ENCODE measurements around the gene GREB1L. TPM values are rescaled to one million over a fixed set of nuclear protein-coding genes. Genes with fewer than 3 reads are reported as not detected.

The GREB1L gene
- total and polyA plus RNA-seq, 2 donors from 2014 or later = 0.79 TPM; not detected in 1

DNA sequence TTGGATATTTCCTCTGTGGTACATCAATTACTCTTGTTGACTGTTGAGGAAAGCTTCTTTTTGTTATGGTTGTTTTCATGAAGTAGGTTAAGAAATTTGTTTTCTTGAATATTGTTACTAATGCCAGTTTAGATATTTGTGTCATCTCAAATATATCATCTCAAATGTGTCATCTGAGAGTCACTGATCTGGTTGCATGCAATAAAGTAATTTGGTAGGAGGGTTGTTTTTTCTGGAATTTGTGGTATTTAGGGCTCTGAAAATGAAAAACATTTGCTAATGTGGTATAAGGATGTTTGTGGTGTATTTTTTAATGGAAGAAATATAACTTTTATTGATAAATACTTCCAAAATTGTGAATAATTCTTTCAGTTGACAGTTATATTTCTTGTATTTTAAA is 117.7 kb downstream of the GREB1L start:
- H3K36me3 ChIP-seq (ENCODE audit: control insufficient read depth in 2 of 3, insufficient read depth in 3 of 3, low read length in 3 of 3) = no peaks in the 10 kb centered on the region
- FAIRE-seq (no peak), DNase-seq (no peak)
- H3K27me3 ChIP-seq (ENCODE audit: control insufficient read depth, insufficient read depth, low read length) = no peaks in the 10 kb centered on the region
- intact Hi-C loops (cut with DNase I) = no loop called here
- no peaks in the 10 kb centered on the region for H3K9me3 ChIP-seq (ENCODE audit: control insufficient read depth in 2 of 3, insufficient read depth in 1 of 3, low read length in 3 of 3)
- no peak overlapping the region for H3K27ac ChIP-seq (ENCODE audit: low read depth in 2 of 2, low read length in 2 of 2)
- H3K9ac ChIP-seq (ENCODE audit: low read length in 3 of 3) = no peak overlapping the region
- TF ChIP-seq, protein P1, sequence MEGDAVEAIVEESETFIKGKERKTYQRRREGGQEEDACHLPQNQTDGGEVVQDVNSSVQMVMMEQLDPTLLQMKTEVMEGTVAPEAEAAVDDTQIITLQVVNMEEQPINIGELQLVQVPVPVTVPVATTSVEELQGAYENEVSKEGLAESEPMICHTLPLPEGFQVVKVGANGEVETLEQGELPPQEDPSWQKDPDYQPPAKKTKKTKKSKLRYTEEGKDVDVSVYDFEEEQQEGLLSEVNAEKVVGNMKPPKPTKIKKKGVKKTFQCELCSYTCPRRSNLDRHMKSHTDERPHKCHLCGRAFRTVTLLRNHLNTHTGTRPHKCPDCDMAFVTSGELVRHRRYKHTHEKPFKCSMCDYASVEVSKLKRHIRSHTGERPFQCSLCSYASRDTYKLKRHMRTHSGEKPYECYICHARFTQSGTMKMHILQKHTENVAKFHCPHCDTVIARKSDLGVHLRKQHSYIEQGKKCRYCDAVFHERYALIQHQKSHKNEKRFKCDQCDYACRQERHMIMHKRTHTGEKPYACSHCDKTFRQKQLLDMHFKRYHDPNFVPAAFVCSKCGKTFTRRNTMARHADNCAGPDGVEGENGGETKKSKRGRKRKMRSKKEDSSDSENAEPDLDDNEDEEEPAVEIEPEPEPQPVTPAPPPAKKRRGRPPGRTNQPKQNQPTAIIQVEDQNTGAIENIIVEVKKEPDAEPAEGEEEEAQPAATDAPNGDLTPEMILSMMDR (IDR thresholded peaks at IDR 0.05; ENCODE audit: borderline replicate concordance, extremely low read depth, insufficient read depth) = no peak
- H3K4me3 ChIP-seq (ENCODE audit: low read length in 3 of 3) = no peak overlapping the region
- H3K4me1 ChIP-seq (ENCODE audit: control insufficient read depth in 2 of 3, insufficient read depth in 2 of 3, low read depth in 1 of 3, low read length in 3 of 3) = no peaks in the 10 kb centered on the region

DNA sequence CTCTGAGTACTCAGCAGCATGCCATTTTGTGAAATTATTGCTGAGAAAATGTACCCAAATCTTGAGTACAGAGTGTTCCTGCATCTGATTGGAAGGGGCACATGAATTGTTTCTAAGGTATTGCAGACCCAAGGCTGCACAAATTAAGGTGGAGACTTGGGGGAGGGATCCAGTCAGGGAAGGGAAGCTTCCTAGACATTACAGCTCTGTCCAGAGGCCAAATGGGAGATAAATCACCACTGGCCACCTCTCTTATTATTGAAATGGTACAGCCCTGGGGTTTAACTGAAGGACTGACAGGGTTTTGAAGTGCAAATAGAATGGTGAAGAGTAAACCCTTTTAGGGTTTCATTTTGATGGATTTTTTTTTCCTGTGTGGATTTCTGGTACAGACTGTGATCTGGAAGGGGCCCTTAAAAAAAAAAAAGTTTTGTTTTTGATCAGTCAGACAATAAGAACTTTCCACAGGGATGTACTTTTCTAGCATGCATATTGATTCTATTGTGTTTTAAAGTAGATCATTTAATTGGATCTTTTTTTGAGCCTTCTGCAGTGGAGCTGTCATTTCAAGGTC is 119.4 kb downstream of the GREB1L start:
- Histone ChIP-seq H3K27me3 (ENCODE audit: control insufficient read depth, insufficient read depth, low read length) (no peaks in the 10 kb centered on the region), H3K9ac (ENCODE audit: low read length in 3 of 3) (no peak overlapping the region), H3K27ac (ENCODE audit: low read depth in 2 of 2, low read length in 2 of 2) (no peak overlapping the region), H3K36me3 (ENCODE audit: control insufficient read depth in 2 of 3, insufficient read depth in 3 of 3, low read length in 3 of 3) (no peaks in the 10 kb centered on the region), H3K4me3 (ENCODE audit: low read length in 3 of 3) (no peak overlapping the region), H3K4me1 (ENCODE audit: control insufficient read depth in 2 of 3, insufficient read depth in 2 of 3, low read depth in 1 of 3, low read length in 3 of 3) (no peaks in the 10 kb centered on the region), H3K9me3 (ENCODE audit: control insufficient read depth in 2 of 3, insufficient read depth in 1 of 3, low read length in 3 of 3) (no peaks in the 10 kb centered on the region)
- intact Hi-C loops (cut with DNase I) = no loop called here
- FAIRE-seq = no peak
- DNase-seq = peak in 3 of 5 donors; percentile 33 to 70 (median 67)
- TF ChIP-seq, protein P1 (IDR thresholded peaks at IDR 0.05; ENCODE audit: borderline replicate concordance, extremely low read depth, insufficient read depth) = no peak

DNA sequence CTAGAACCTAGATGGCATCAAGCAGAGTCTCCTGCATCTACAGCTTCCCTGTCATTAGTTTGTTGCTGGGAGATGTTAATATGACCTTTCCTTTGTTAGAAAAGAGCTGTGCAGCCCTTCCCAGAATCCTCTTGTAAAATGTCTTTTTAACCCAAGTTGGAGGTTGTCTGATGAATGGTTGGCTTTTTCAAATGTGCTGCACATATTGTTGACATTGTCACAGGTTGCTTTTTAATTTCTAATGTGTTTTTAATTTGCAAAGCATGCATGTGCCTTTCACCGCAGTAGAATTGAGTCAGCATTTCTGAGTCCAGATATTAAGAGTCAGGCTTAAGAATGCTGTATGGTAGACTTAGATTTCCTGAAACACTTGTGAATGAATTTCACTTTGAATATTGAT is 120.8 kb downstream of the GREB1L start:
- Histone ChIP-seq H3K36me3 (ENCODE audit: control insufficient read depth in 2 of 3, insufficient read depth in 3 of 3, low read length in 3 of 3) (no peaks in the 10 kb centered on the region), H3K4me1 (ENCODE audit: control insufficient read depth in 2 of 3, insufficient read depth in 2 of 3, low read depth in 1 of 3, low read length in 3 of 3) (no peaks in the 10 kb centered on the region), H3K27me3 (ENCODE audit: control insufficient read depth, insufficient read depth, low read length) (no peaks in the 10 kb centered on the region), H3K27ac (ENCODE audit: low read depth in 2 of 2, low read length in 2 of 2) (no peak overlapping the region), H3K4me3 (ENCODE audit: low read length in 3 of 3) (no peak overlapping the region), H3K9ac (ENCODE audit: low read length in 3 of 3) (no peak overlapping the region), H3K9me3 (ENCODE audit: control insufficient read depth in 2 of 3, insufficient read depth in 1 of 3, low read length in 3 of 3) (no peaks in the 10 kb centered on the region)
- no peak for FAIRE-seq
- TF ChIP-seq, protein P1 (IDR thresholded peaks at IDR 0.05; ENCODE audit: borderline replicate concordance, extremely low read depth, insufficient read depth) = no peak
- no peak for DNase-seq
- intact Hi-C loops (cut with DNase I) = no loop called here

DNA sequence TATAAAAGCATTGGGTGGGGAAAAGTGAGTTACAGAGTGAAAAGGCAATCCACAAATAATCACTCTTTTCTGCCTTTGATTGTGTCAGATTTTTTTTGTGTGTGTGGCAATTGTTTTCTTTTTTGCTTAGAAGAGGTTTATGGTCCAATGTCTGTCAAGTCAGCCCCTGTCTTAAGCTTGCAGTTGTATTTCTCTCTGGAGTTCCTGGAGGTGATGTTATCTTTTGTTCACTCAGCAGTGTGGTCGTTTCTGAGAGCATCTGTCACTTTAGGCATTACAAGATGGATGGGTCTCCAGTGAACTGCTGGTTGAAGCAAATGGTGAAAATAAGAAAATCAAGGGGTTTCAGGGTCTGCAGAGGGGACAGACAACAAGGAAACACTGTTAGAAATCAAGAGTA is 121.3 kb downstream of the GREB1L start:
- Histone ChIP-seq H3K27ac (ENCODE audit: low read depth in 2 of 2, low read length in 2 of 2) (no peak overlapping the region), H3K27me3 (ENCODE audit: control insufficient read depth, insufficient read depth, low read length) (no peaks in the 10 kb centered on the region), H3K4me3 (ENCODE audit: low read length in 3 of 3) (no peak overlapping the region), H3K9ac (ENCODE audit: low read length in 3 of 3) (no peak overlapping the region), H3K36me3 (ENCODE audit: control insufficient read depth in 2 of 3, insufficient read depth in 3 of 3, low read length in 3 of 3) (no peaks in the 10 kb centered on the region), H3K9me3 (ENCODE audit: control insufficient read depth in 2 of 3, insufficient read depth in 1 of 3, low read length in 3 of 3) (no peaks in the 10 kb centered on the region), H3K4me1 (ENCODE audit: control insufficient read depth in 2 of 3, insufficient read depth in 2 of 3, low read depth in 1 of 3, low read length in 3 of 3) (no peaks in the 10 kb centered on the region)
- DNase-seq (peak in 1 of 5 donors; percentile 14), FAIRE-seq (no peak)
- TF ChIP-seq, protein P1 (IDR thresholded peaks at IDR 0.05; ENCODE audit: borderline replicate concordance, extremely low read depth, insufficient read depth) = no peak
- intact Hi-C loops (cut with DNase I) = no loop called here
